K562 (cell line): ENCODE results near the gene DLK1. TPM values are rescaled to one million over a fixed set of nuclear protein-coding genes. Genes with fewer than 3 reads are reported as not detected.

Experiments used
- ATAC-seq: fragments of 200-7000 bp; cut with Tn5 transposase; 3 replicates; pipeline ENCODE4 v1.9.1; 2020; ENCODE audit warnings: moderate library complexity
- BruUV-seq: library from RNA; stranded (reverse); fragments of 400-500 nt; replicated peaks from 2 replicates; lab custom pipeline; 2021; lab: Mats Ljungman, UMichigan
- CTCF ChIA-PET: fragments of 300-600 bp; formaldehyde crosslinking; extraction: SDS; loops from one replicate; lab custom pipeline; 2021; ENCODE audit warnings: low intra/inter-chr PET ratio; lab: Yijun Ruan, JAX
- POLR2A ChIA-PET: fragments of 300-600, 350-650 bp; sonication (Branson Sonifier 250); formaldehyde crosslinking; extraction: SDS; loops from one replicate; lab custom pipeline; 2021; ENCODE audit warnings: antibody characterized with exemption, inconsistent platforms; lab: Yijun Ruan, JAX
- DNase-seq, 4 experiments: peaks; one replicate each; pipeline versions ENCODE4 v3.0.0 to v3.0.0-alpha.2; 2011 to 2018; ENCODE audit warnings: low spot score in 3 of 4, mixed read lengths in 3 of 4; ENCODE audit errors: extremely low read depth in 1 of 4
- FAIRE-seq: peaks from 2 replicates; lab custom pipeline; 2011; peaks lifted over from hg19 to GRCh38; lab: Jason Lieb, UNC
- H2AFZ ChIP-seq: 2 replicates; pipeline ENCODE4 v1.6.0; 2011; ENCODE audit warnings: low read depth, low read length, control low read depth, inconsistent platforms
- H3K27ac ChIP-seq: fragments of 200-600 bp; 3 replicates; pipeline ENCODE4 v1.8.0; 2011; ENCODE audit warnings: low read depth, mild to moderate bottlenecking, control low read depth, inconsistent platforms, low read length, moderate library complexity, mixed read lengths; ENCODE audit errors: extremely low read depth
- H3K27me3 ChIP-seq, 2 experiments: fragments of 300-600 bp in 1 of 2; 2 replicates in 1 of 2; 3 replicates in 1 of 2; pipeline versions ENCODE4 v1.6.0 to v1.8.0; 2011; ENCODE audit warnings: inconsistent platforms in 2 of 2, low read length in 2 of 2, mild to moderate bottlenecking in 1 of 2, mixed read lengths in 1 of 2, moderate library complexity in 1 of 2; ENCODE audit not compliant: control insufficient read depth in 2 of 2, insufficient read depth in 2 of 2
- H3K36me3 ChIP-seq: fragments of 300-600 bp; 3 replicates; pipeline ENCODE4 v1.8.0; 2011; ENCODE audit warnings: mild to moderate bottlenecking, low read length, inconsistent platforms; ENCODE audit not compliant: control insufficient read depth, insufficient read depth
- H3K4me1 ChIP-seq, 2 experiments: fragments of 200-600 bp in 1 of 2; replicated peaks in 1 of 2; 2 replicates in 1 of 2; 3 replicates in 1 of 2; pipeline versions ENCODE4 v1.5.1 to v1.8.0; 2011; ENCODE audit warnings: inconsistent platforms in 2 of 2, low read length in 2 of 2, mild to moderate bottlenecking in 1 of 2, mixed read lengths in 1 of 2, moderate library complexity in 1 of 2; ENCODE audit not compliant: control insufficient read depth in 2 of 2, insufficient read depth in 2 of 2
- H3K4me2 ChIP-seq: 2 replicates; pipeline ENCODE4 v1.6.1; 2011; ENCODE audit warnings: low read length, control low read depth, inconsistent platforms, mixed read lengths; ENCODE audit not compliant: insufficient read depth
- H3K4me3 ChIP-seq: fragments of 200-600 bp; sonication (generic), shearing (Covaris generic); 2 replicates; pipeline ENCODE4 v1.5.1; 2016; ENCODE audit warnings: control low read depth, inconsistent platforms
- H3K79me2 ChIP-seq: fragments of 200-600 bp; 3 replicates; pipeline ENCODE4 v1.8.0; 2011; ENCODE audit warnings: low read length, inconsistent platforms; ENCODE audit not compliant: control insufficient read depth, insufficient read depth
- H3K9ac ChIP-seq, 2 experiments: 2 replicates each; pipeline versions ENCODE4 v1.6.0 to v1.6.1; 2011; ENCODE audit warnings: low read depth in 2 of 2, low read length in 2 of 2, control low read depth in 1 of 2, inconsistent platforms in 1 of 2, mild to moderate bottlenecking in 1 of 2, mixed read lengths in 1 of 2; ENCODE audit not compliant: insufficient read depth in 1 of 2
- H3K9me1 ChIP-seq: one replicate; pipeline ENCODE4 v1.6.0; 2011; ENCODE audit warnings: inconsistent platforms, mild to moderate bottlenecking, low read length, moderate library complexity; ENCODE audit not compliant: control insufficient read depth, insufficient read depth
- H3K9me3 ChIP-seq: replicated peaks from 2 replicates; pipeline ENCODE4 v1.5.1; 2011; ENCODE audit warnings: low read depth, low read length, inconsistent platforms; ENCODE audit not compliant: control insufficient read depth, insufficient read depth
- H4K20me1 ChIP-seq: replicated peaks from 2 replicates; pipeline ENCODE4 v1.6.1; 2011; ENCODE audit warnings: low read length, inconsistent platforms, mixed read lengths; ENCODE audit not compliant: control insufficient read depth, insufficient read depth
- ASH1L ChIP-seq: fragments of 450-650 bp; IDR thresholded peaks from 2 replicates; pipeline ENCODE4 v1.6.1; 2018; ENCODE audit warnings: borderline replicate concordance, mild to moderate bottlenecking, low read depth; ENCODE audit not compliant: partially characterized antibody
- CBX2 ChIP-seq: fragments of 200-600 bp; sonication (generic); IDR thresholded peaks from one replicate; pipeline ENCODE4 v1.6.1; 2012; ENCODE audit warnings: mild to moderate bottlenecking, low read length, inconsistent platforms; ENCODE audit not compliant: insufficient read depth, poor library complexity, severe bottlenecking
- DDX20 ChIP-seq: fragments of 450-650 bp; IDR thresholded peaks from 2 replicates; pipeline ENCODE4 v1.6.1; 2016; ENCODE audit warnings: missing genetic modification characterization, low read depth, mild to moderate bottlenecking, missing compliant biosample characterization, moderate library complexity
- NR3C1 ChIP-seq: sonication (generic); formaldehyde crosslinking; IDR thresholded peaks from 2 replicates; pipeline ENCODE4 v1.8.1; 2022; ENCODE audit warnings: missing genetic modification reagents
- RREB1 ChIP-seq: fragments of 250-450 bp; sonication (Bioruptor Pico); IDR thresholded peaks from 2 replicates; pipeline ENCODE4 v1.4.0; 2020
- TAF15 ChIP-seq: fragments of 200-400 bp; formaldehyde crosslinking; IDR thresholded peaks from 2 replicates; pipeline ENCODE4 v1.6.1; 2017; ENCODE audit warnings: mild to moderate bottlenecking, low read depth, low read length, moderate library complexity
- TAL1 ChIP-seq: fragments of 450-650 bp; IDR thresholded peaks from 2 replicates; pipeline ENCODE4 v1.6.1; 2016; ENCODE audit warnings: mild to moderate bottlenecking
- VEZF1 ChIP-seq: fragments of 200-800 bp; sonication (Bioruptor generic); IDR thresholded peaks from 2 replicates; pipeline ENCODE4 v1.6.1; 2017; ENCODE audit warnings: missing genetic modification characterization, missing compliant biosample characterization
- ZMIZ1 ChIP-seq, 2 experiments: fragments of 150-350 bp in 1 of 2; IDR thresholded peaks; 2 replicates each; pipeline ENCODE4 v1.6.1; 2012 to 2016; ENCODE audit warnings: low read depth in 2 of 2, low read length in 2 of 2, mild to moderate bottlenecking in 1 of 2, moderate library complexity in 1 of 2
- ZNF133 ChIP-seq: fragments of 250-450 bp; sonication (Bioruptor Pico); IDR thresholded peaks from 2 replicates; pipeline ENCODE4 v1.4.0; 2020; ENCODE audit warnings: mild to moderate bottlenecking
- ZNF41 ChIP-seq: fragments of 250-450 bp; sonication (Bioruptor Pico); conservative IDR thresholded peaks from 2 replicates; pipeline ENCODE4 v1.4.0; 2020; ENCODE audit warnings: mild to moderate bottlenecking
- ZNF696 ChIP-seq: fragments of 250-450 bp; sonication (Bioruptor Pico); conservative IDR thresholded peaks from 2 replicates; pipeline ENCODE4 v1.4.0; 2020; ENCODE audit warnings: mild to moderate bottlenecking, moderate library complexity
- WGBS: fragments of 100-300 bp; shearing (Covaris generic); methylation state at CpG from one replicate; pipeline ENCODE4 v1.1.6; 2016; ENCODE audit warnings: low coverage, mixed read lengths; ENCODE audit not compliant: insufficient coverage; ENCODE audit errors: missing lambda C conversion rate; 5-methylcytosine and 5-hydroxymethylcytosine counted together
- in situ Hi-C: fragments of 300-500 bp; cut with MboI; formaldehyde crosslinking; loops from 4 replicates; pipeline ENCODE4 v1.15.0; 2018; ENCODE audit warnings: inconsistent platforms, mixed read lengths
- intact Hi-C: fragments of 100-400 bp; cut with micrococcal nuclease; formaldehyde crosslinking; loops from 2 replicates; pipeline ENCODE4 v1.14.2; 2022
- polyA plus RNA-seq, 8 experiments: library from polyadenylated mRNA; depleted of rRNA in 4 of 8; stranded (reverse) in 5 of 8; unstranded in 3 of 8; fragments of >200 nt; fragmentation: Nextera tagmentation in 2 of 8; fragmentation: Illumina TruSeq in 1 of 8; extraction: Ambion mirVana in 2 of 8; extraction: Trizol in 1 of 8; gene quantifications; 2 replicates each; pipeline versions ENCODE4 v1.2.1 to v1.2.3, GENCODE V29; 2011 to 2014; ENCODE audit warnings: inconsistent platforms in 1 of 8, missing spikeins in 1 of 8
- total RNA-seq, 7 experiments: library from RNA; depleted of rRNA in 6 of 7; stranded (reverse); fragments of >200 nt in 6 of 7; fragmentation: Illumina TruSeq in 2 of 7; extraction: Trizol in 2 of 7; gene quantifications; 2 replicates each; pipeline versions ENCODE4 v1.2.1 to v1.2.3, GENCODE V29; 2011 to 2021; ENCODE audit warnings: low replicate concordance in 1 of 7

DLK1 gene
- total and polyA plus RNA-seq, 9 of the 15 experiments (the other 6 are each of a cell fraction or from before 2014, with no cell fraction given) = 4.4 to 97.2 (median 15.3) TPM

- DNase-seq = no peak
- CTCF ChIA-PET = no interaction called here
- intact Hi-C loops (no loop called here), in situ Hi-C loops (no loop called here)
- Histone ChIP-seq H3K79me2 (no peaks in the 10 kb centered on the region), H3K36me3 (no peaks in the 10 kb centered on the region), H3K27me3 (no peaks in the 10 kb centered on the region), H3K9ac (peak overlapping the region in 1 of 2 experiments; percentile 13; a peak in 2 of 4 replicates), H3K9me3 (no peaks in the 10 kb centered on the region), H3K27ac (no peak overlapping the region), H2AFZ (no peak overlapping the region), H3K4me3 (no peak overlapping the region), H4K20me1 (no peaks in the 10 kb centered on the region), H3K4me2 (no peak overlapping the region), H3K4me1 (peaks cover 8 to 44% of the 10 kb centered on the region in 2 experiments; a peak in 4 of 5 replicates), H3K9me1 (no peaks in the 10 kb centered on the region)
- FAIRE-seq = no peak
- POLR2A ChIA-PET = interaction anchor here (1.1 kb wide), 1 partner anchor 10 kb away, joined by 4 read pairs; no protein-coding TSS in a partner anchor
- 92% methylated on average over 11 of the region's 13 CpGs for WGBS
- no peak for ATAC-seq
- BruUV-seq = no TSS peak
- TF ChIP-seq ZNF133 (CRISPR knock-in tag) (no peak), ASH1L (no peak), ZNF41 (CRISPR knock-in tag) (no peak), DDX20 (tag) (no peak), NR3C1 (CRISPR knock-in tag) (no peak), CBX2 (no peak), VEZF1 (CRISPR knock-in tag) (no peak), RREB1 (CRISPR knock-in tag) (no peak), TAF15 (no peak), ZMIZ1 (IDR thresholded peaks at IDR 0.05; ENCODE audit: low read depth in 2 of 2, low read length in 2 of 2) (no peak), ZNF696 (CRISPR knock-in tag) (no peak), TAL1 (no peak)
Measured at GRCh38 chr14:100779691-100780080, 53.0 kb downstream of the DLK1 start.
